ENCODE data around the gene METTL8.

METTL8 gene

DNA sequence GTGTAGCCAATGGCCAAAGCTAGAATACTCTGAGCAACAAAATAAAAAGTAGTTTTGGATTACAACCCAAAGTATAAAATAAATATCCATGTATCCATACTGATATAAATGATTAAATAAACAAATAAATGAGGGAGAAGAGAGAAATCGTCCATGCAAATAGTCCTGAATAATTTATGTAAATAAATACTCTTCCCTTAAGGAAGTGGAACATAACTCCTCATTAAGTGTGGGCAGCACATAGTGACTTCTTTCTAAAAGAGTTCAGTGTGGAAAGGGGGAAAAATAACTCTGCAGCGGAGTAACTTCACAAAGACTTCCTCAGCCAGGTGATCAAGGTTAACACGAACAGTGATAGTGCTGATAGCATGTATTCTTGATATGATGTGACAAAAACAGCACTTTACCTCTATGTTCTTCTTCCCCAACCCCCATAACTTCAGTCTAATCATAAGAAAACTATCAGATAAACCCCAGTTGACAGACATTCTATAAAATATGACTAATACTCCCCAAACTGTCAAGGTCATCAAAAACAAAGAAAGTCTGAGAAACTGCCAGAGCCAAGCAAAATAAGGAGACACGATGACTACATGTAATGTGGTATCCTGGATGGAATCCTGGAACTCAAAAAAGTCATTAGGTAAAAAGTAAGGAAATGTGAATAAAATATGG lies 30.7 kb downstream of the METTL8 start:
- in situ Hi-C loops (cut with HindIII; ENCODE audit: low sequenced_read_pairs) = loop anchor here (25.0 kb wide), 1 partner anchor 441 kb away; no protein-coding TSS in a partner anchor
- no peak for DNase-seq (ENCODE audit: low read depth)
- H3K4me3 ChIP-seq (ENCODE audit: low read depth, low read length) = no peak overlapping the region
- no peak for TF ChIP-seq CTCF (IDR thresholded peaks at IDR 0.05; ENCODE audit: low read depth, low read length, missing control alignments)

DNA sequence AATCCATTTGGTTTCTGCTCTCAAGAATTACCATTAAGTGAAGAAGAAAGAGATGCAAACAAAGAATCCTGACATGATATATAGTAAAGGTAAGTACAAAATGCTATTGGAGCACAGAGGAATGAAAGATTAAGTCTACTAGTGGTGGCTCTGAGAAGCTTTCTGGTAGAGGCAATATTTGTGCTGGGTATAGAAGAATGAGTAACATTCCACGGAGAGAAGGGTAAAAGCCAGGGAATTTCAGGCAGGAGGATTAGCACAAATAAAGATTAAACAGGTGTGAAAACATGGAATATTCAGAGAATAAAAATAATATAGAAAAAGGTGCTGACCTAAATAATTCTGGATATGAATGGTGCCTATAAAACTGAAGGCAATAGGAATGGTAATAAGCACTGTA lies 31.8 kb downstream of the METTL8 start:
- DNase-seq (ENCODE audit: low read depth) = no peak
- TF ChIP-seq CTCF (IDR thresholded peaks at IDR 0.05; ENCODE audit: low read depth, low read length, missing control alignments) = no peak
- in situ Hi-C loops (cut with HindIII; ENCODE audit: low sequenced_read_pairs) = loop anchor here (25.0 kb wide), 1 partner anchor 440 kb away; no protein-coding TSS in a partner anchor
- no peak overlapping the region for H3K4me3 ChIP-seq (ENCODE audit: low read depth, low read length)

GRCh38 chr2:171400395-171400794 lies 33.4 kb downstream of the METTL8 start:
- H3K4me3 ChIP-seq (ENCODE audit: low read depth, low read length) = no peak overlapping the region
- no peak for DNase-seq (ENCODE audit: low read depth)
- TF ChIP-seq CTCF (IDR thresholded peaks at IDR 0.05; ENCODE audit: low read depth, low read length, missing control alignments) = no peak
- in situ Hi-C loops (cut with HindIII; ENCODE audit: low sequenced_read_pairs) = loop anchor here (25.0 kb wide), 1 partner anchor 438 kb away; no protein-coding TSS in a partner anchor

GRCh38 chr2:171399292-171399691 lies 34.5 kb downstream of the METTL8 start:
- no peak for TF ChIP-seq CTCF (IDR thresholded peaks at IDR 0.05; ENCODE audit: low read depth, low read length, missing control alignments)
- H3K4me3 ChIP-seq (ENCODE audit: low read depth, low read length) = no peak overlapping the region
- DNase-seq (ENCODE audit: low read depth) = no peak
- in situ Hi-C loops (cut with HindIII; ENCODE audit: low sequenced_read_pairs) = no loop called here

DNA sequence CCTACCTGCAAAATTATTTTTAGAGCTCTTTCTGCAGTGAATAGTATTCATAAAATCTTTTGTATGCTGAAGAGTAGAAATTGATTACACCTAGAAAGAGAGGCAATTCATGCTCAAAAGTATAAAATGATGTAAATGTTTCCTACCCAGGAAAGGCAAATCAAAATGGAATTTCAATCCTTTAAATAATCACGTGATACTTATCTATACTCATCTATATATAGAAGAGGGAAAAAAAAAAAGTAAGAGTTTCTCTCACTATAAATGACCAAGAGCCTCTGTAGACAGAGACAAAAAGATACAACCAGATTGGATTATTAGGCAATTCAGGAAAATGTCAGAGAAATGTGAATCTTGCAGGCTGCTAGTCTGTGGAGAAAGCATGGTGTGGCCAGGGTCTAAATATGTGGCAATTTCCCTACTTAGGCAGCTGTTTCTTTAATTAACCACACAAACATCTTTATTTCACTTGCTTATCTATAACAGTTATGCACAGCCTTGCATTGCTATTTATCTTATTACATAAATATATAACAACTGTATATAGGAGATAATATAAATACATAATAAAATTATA lies 39.5 kb downstream of the METTL8 start:
- TF ChIP-seq CTCF (IDR thresholded peaks at IDR 0.05; ENCODE audit: low read depth, low read length, missing control alignments) = no peak
- in situ Hi-C loops (cut with HindIII; ENCODE audit: low sequenced_read_pairs) = no loop called here
- no peak overlapping the region for H3K4me3 ChIP-seq (ENCODE audit: low read depth, low read length)
- no peak for DNase-seq (ENCODE audit: low read depth)

DNA sequence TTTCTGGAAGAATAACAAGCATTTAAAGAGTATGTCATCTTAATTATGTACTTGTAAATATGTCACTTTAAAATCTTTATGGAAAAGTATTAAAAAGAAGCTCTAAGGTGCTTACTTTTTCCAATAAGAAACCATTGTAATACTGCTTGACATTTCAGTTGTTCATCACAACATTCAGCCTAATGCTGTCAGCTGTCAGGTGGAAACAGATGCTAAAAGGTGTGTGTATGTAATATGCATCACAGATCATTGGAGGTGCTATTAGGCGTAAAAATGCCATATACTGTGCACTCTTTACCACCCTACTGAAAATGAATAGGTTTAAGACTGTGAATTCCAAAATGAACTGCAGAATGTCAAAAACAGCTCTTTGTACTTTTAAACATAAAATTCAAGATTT lies 40.3 kb downstream of the METTL8 start:
- TF ChIP-seq CTCF (IDR thresholded peaks at IDR 0.05; ENCODE audit: low read depth, low read length, missing control alignments) = no peak
- H3K4me3 ChIP-seq (ENCODE audit: low read depth, low read length) = no peak overlapping the region
- in situ Hi-C loops (cut with HindIII; ENCODE audit: low sequenced_read_pairs) = no loop called here
- no peak for DNase-seq (ENCODE audit: low read depth)
